Myocyte (in vitro differentiated cells): Measurements from ENCODE around the gene SORL1. TPM values are rescaled to one million over a fixed set of nuclear protein-coding genes. Genes with fewer than 3 reads are reported as not detected.
"Not testable (repeated sequence)": the region's sequence is repeated elsewhere in the genome, so short reads cannot be mapped to it uniquely, and the experiment has no call there.

ENCODE experiments used
- DNase-seq: peaks from one replicate; pipeline ENCODE4 v3.0.0-alpha.2; 2012; ENCODE audit warnings: low read depth
- polyA plus RNA-seq: library from polyadenylated mRNA; unstranded; fragments of >200 nt; gene quantifications from one replicate; pipeline ENCODE4 v1.2.1, GENCODE V29; 2012; ENCODE audit warnings: missing spikeins
- total RNA-seq: library from RNA; depleted of rRNA; stranded (reverse); fragments of >200 nt; gene quantifications from 2 replicates; pipeline ENCODE4 v1.2.3, GENCODE V29; 2014

The SORL1 gene
- total RNA-seq: 0.21 and 0.29 TPM in 2 replicates
- polyA plus RNA-seq: 0.04 TPM

- DNase-seq: peak; percentile 26
These were observed at the start of gene SORL1 for GRCh38 chr11:121451986-121452608. Gene SORL1 (plus strand): TSS chr11:121452314. CDS start chr11:121452332, 18 bp downstream.

GRCh38 chr11:121405646-121406045, 46.5 kb upstream of the SORL1 start:
- no peak for DNase-seq

GRCh38 chr11:121406291-121406690, 45.8 kb upstream of the SORL1 start:
- no peak for DNase-seq

- DNase-seq: no peak
These were observed 43.3 kb upstream of the SORL1 start for GRCh38 chr11:121408830-121409229.

GRCh38 chr11:121410041-121410440, 42.1 kb upstream of the SORL1 start:
- DNase-seq: not testable (repeated sequence)

- not testable (repeated sequence) for DNase-seq
These were observed 40.8 kb upstream of the SORL1 start for GRCh38 chr11:121411330-121411729.

GRCh38 chr11:121412000-121412587, 40.0 kb upstream of the SORL1 start:
- no peak for DNase-seq

GRCh38 chr11:121412711-121413415, 39.3 kb upstream of the SORL1 start:
- no peak for DNase-seq

- DNase-seq: no peak
These were observed 37.8 kb upstream of the SORL1 start for GRCh38 chr11:121414141-121414913.

GRCh38 chr11:121415856-121416255, 36.3 kb upstream of the SORL1 start:
- no peak for DNase-seq

GRCh38 chr11:121417055-121417551, 35.0 kb upstream of the SORL1 start:
- DNase-seq: peak; percentile 99

- DNase-seq: no peak
These were observed 34.5 kb upstream of the SORL1 start for GRCh38 chr11:121417607-121418006.

GRCh38 chr11:121418625-121419114, 33.4 kb upstream of the SORL1 start:
- peak; percentile 36 for DNase-seq

GRCh38 chr11:121419836-121420235, 32.3 kb upstream of the SORL1 start:
- no peak for DNase-seq

GRCh38 chr11:121420398-121420797, 31.7 kb upstream of the SORL1 start:
- no peak for DNase-seq

- DNase-seq: peak; percentile 11
These were observed 30.8 kb upstream of the SORL1 start for GRCh38 chr11:121421149-121421901.

- no peak for DNase-seq
These were observed 29.4 kb upstream of the SORL1 start for GRCh38 chr11:121422675-121423074.

- no peak for DNase-seq
These were observed 26.3 kb upstream of the SORL1 start for GRCh38 chr11:121425828-121426227.

GRCh38 chr11:121426476-121427399, 25.4 kb upstream of the SORL1 start:
- no peak for DNase-seq

GRCh38 chr11:121427400-121427744, 24.7 kb upstream of the SORL1 start:
- no peak for DNase-seq
